Hematopoietic multipotent progenitor cell treated with erythropoietin and hydrocortisone succinate and interleukin-3 and kit ligand, for 17 days (in vitro differentiated cells): ENCODE data around the gene ZNF100.

ENCODE experiments used
- DNase-seq: peaks from one replicate; pipeline ENCODE4 v3.0.0-alpha.2; 2015; ENCODE audit warnings: low spot score

ZNF100 gene

DNA sequence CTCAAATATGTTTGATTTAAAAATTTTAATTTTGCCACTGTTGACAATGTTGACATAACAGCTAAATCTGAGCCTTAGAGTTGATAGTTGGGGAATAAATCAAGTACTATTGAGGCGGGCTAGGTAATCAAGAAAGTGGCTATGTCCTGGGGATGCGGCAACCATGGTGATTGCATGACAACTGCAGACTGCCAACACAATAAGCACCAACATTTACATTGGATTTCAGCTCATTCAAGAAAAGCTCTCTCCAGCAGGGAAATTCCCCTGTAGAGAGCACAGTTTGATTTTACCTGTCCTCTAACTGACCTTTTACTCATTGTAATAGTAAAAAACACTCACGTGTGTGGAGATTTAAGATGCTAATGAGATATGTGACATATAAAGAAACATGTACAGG, 63.1 kb downstream of the ZNF100 start:
- no peak for DNase-seq

GRCh38 chr19:21699197-21699596, 68.2 kb downstream of the ZNF100 start:
- no peak for DNase-seq

GRCh38 chr19:21698215-21698614, 69.2 kb downstream of the ZNF100 start:
- peak; percentile 80 for DNase-seq

DNA sequence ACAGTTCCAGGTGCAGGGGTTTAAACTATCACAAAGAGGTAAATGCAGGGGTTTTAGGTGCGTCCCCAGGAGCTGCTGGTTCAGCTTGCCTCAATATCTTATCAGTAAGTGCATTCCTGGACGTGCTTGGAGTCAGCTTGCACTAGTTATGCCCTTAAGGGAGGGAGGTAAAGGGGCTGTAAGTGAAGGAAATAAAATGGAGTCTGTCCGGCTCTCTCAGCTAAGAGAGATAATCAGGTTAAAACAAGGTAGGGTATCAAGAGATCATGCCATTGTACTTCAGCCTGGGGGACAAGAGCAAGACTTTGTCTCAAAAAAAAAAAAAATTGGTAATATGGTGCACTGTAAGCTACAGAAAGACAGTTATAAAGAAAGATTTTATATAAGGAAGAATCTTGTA, 69.7 kb downstream of the ZNF100 start:
- DNase-seq: no peak

GRCh38 chr19:21694171-21694906, 73.0 kb downstream of the ZNF100 start:
- DNase-seq: peak; percentile 43

- DNase-seq: no peak
Observed at GRCh38 chr19:21693399-21693798, 74.0 kb downstream of the ZNF100 start.

DNA sequence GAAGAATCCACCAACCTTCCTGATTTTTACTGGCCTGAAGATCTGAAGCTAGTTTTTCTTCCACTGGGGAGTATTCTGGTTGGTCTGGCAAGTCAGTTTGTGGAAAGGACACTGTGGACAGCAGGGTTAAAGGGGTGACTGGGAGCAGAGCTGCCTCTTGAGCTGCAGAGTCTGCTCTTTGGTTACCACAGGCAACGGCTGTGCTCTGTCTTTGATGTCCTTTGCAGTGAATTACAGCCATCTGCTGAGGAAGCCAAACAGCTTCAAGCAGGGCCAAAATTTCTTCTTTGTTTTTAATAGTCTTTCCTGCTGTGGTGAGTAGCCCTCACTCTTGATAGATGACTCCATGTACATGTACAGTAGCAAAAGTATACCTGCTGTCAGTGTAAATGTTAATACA, 75.7 kb downstream of the ZNF100 start:
- no peak for DNase-seq

DNA sequence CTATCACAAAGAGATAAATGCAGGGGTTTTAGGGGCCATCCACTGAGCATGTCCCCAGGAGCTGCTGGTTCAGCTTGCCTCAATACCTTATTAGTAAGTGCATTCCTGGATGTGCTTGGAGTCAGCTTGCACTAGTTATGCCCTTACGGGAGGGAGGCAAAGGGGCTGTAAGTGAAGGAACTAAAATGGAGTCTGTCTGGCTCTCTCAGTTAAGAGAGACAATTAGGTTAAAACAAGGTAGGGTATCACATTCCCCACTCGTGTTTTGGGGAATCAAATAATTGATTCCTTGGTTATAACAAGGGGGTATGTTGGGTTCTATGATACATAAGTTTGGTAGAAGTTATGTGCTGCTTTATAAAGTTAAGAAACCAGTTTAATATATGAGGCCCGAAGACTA, 78.9 kb downstream of the ZNF100 start:
- no peak for DNase-seq

DNA sequence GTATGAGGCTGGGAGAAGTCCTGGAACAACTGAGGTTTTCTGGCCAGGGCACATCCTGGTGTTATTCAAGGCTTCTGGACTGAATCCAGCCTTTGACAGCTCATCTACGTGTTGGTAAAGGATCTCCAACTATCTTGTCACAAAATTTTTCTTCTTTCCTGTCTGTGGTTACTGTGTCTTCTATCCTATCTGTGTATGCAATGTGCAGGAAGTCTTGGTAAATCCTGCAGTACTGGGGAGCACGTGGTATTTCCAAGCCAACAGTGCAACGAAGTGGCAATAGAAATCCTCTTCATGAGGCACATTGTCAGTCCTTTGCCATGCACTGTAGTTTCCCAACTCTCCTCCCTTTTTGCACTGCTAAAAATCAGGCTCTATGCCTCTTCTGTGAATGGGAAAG, 86.7 kb downstream of the ZNF100 start:
- no peak for DNase-seq

DNA sequence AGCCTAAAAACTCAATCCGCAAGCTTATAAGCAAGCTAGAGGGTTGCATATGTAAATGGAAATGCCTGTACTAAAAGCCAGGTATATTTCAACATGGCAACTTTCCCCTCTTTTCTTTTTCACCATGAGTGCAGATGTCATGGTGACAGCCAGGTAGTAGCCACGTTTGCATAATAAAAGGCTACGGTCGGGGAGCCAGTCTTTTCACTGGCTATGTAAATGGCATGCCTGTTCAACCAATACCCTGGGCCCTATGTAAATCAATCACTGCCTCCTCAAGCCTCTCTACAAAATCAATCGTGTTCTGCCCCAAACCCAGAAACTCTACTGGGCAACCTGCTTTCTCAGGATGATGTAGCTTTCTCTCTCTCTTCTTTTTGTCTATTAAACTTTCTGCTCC, 87.4 kb downstream of the ZNF100 start:
- DNase-seq: no peak

GRCh38 chr19:21677696-21678418, 89.5 kb downstream of the ZNF100 start:
- DNase-seq: peak; percentile 71

DNA sequence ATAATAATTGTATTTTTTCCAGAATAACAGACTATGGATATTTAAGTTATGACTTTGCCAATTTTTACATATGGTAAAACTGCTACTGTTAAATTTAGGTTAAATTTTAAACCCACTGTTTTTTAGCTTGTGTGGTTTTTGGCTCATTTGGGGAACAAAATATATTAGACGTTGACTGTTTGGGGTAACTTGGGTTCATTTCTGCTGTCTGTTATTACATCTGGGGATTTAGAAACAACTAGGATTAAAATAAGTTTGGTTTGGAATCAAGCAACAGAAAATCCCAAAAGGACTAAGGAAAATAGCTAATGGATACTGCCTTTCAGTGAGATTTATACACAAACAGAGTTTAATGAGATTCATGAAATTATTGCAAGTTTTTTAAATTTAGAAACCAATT, 92.9 kb downstream of the ZNF100 start:
- DNase-seq: no peak

DNA sequence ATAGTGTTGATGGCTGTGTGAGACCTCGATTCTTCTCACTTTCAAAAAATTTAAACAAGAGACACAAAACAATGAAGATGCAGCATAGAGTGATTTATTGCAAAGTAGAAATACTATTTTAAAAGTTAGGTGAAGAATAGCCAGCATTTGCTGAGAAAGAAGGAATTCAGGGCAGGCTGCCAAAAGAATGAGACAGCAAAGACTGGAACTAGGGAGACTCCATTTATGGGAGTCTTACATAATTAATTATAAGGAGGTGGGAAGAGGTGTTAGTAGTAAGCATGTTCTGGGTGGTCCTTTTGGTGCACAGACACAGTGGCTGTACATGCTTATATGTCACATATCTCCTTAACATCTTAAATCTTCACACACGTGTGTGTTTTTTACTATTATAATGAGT, 93.9 kb downstream of the ZNF100 start:
- DNase-seq: peak; percentile 47
